NCI-H2196 (cell line): ENCODE data around the gene KIAA1586.
"Not testable (repeated sequence)": the region's sequence is repeated elsewhere in the genome, so short reads cannot be mapped to it uniquely, and the experiment has no call there.

Source experiments
- DNase-seq: peaks from one replicate; lab custom pipeline; 2025; ENCODE audit not compliant: unreplicated experiment; lab: John Stamatoyannopoulos, UW

Gene KIAA1586

GRCh38 chr6:57046332-57047256 lies at the start of gene KIAA1586:
Gene KIAA1586 (plus strand): TSS chr6:57046693. CDS start chr6:57046756, 63 bp downstream.
- peak; percentile 89 for DNase-seq

GRCh38 chr6:56999049-56999448 lies 47.4 kb upstream of the KIAA1586 start:
- DNase-seq, result no peak

GRCh38 chr6:56999748-57000147 lies 46.7 kb upstream of the KIAA1586 start:
- DNase-seq, result not testable (repeated sequence)

- no peak for DNase-seq
These were observed 44.3 kb upstream of the KIAA1586 start for GRCh38 chr6:57002197-57002596.

- no peak for DNase-seq
These were observed 42.2 kb upstream of the KIAA1586 start for GRCh38 chr6:57004292-57004691.

GRCh38 chr6:57006101-57006500 lies 40.4 kb upstream of the KIAA1586 start:
- DNase-seq, result no peak

- DNase-seq, result not testable (repeated sequence)
These were observed 38.4 kb upstream of the KIAA1586 start for GRCh38 chr6:57008069-57008468.

GRCh38 chr6:57013521-57013926 lies 33.0 kb upstream of the KIAA1586 start:
- DNase-seq, result no peak

GRCh38 chr6:57017069-57017468 lies 29.4 kb upstream of the KIAA1586 start:
- DNase-seq, result no peak

GRCh38 chr6:57017841-57018240 lies 28.7 kb upstream of the KIAA1586 start:
- DNase-seq, result no peak

- DNase-seq, result no peak
These were observed 27.1 kb upstream of the KIAA1586 start for GRCh38 chr6:57019434-57019833.

GRCh38 chr6:57021086-57021720 lies 25.3 kb upstream of the KIAA1586 start:
- DNase-seq, result peak; percentile 54

GRCh38 chr6:57024321-57024720 lies 22.2 kb upstream of the KIAA1586 start:
- DNase-seq, result no peak

- DNase-seq, result no peak
These were observed 21.7 kb upstream of the KIAA1586 start for GRCh38 chr6:57024775-57025174.

GRCh38 chr6:57026001-57026400 lies 20.5 kb upstream of the KIAA1586 start:
- no peak for DNase-seq

GRCh38 chr6:57027301-57027700 lies 19.2 kb upstream of the KIAA1586 start:
- no peak for DNase-seq

- no peak for DNase-seq
These were observed 17.3 kb upstream of the KIAA1586 start for GRCh38 chr6:57029213-57029612.

GRCh38 chr6:57033228-57033627 lies 13.3 kb upstream of the KIAA1586 start:
- no peak for DNase-seq

GRCh38 chr6:57035549-57035948 lies 10.9 kb upstream of the KIAA1586 start:
- DNase-seq, result no peak

GRCh38 chr6:57038906-57039305 lies 7.6 kb upstream of the KIAA1586 start:
- DNase-seq, result no peak

GRCh38 chr6:57040011-57040410 lies 6.5 kb upstream of the KIAA1586 start:
- no peak for DNase-seq

GRCh38 chr6:57044061-57044460 lies 2.4 kb upstream of the KIAA1586 start:
- DNase-seq, result not testable (repeated sequence)
